Peyer's patch (tissue), 4 donors: ENCODE results near the gene PRKAB2. TPM values are rescaled to one million over a fixed set of nuclear protein-coding genes. Genes with fewer than 3 reads are reported as not detected.

Source experiments
- DNase-seq, 3 donors: peaks; one replicate each; pipeline ENCODE4 v3.0.0-alpha.2; 2017 to 2019
- H3K27ac ChIP-seq, 4 donors: fragments of 200-600 bp; sonication (generic); one replicate each; pipeline ENCODE4 v1.5.1; 2016 to 2019
- H3K27me3 ChIP-seq, 2 donors: fragments of 200-600 bp; sonication (generic); one replicate each; pipeline ENCODE4 v1.5.1; 2019
- H3K36me3 ChIP-seq, 3 donors: fragments of 200-600 bp; sonication (generic); one replicate each; pipeline ENCODE4 v1.5.1; 2016 to 2019
- H3K4me1 ChIP-seq, 4 donors: fragments of 200-600 bp; sonication (generic); one replicate each; pipeline ENCODE4 v1.5.1; 2016 to 2019
- H3K4me3 ChIP-seq, 4 donors: fragments of 200-600 bp; sonication (generic); 1 replicate in 3 of 4; 2 replicates in 1 of 4; pipeline ENCODE4 v1.5.1; 2016 to 2019; ENCODE audit warnings: mild to moderate bottlenecking in 1 of 4
- H3K9me3 ChIP-seq, 4 donors: fragments of 200-600 bp; sonication (generic); one replicate each; pipeline ENCODE4 v1.5.1; 2016 to 2019; ENCODE audit warnings: mild to moderate bottlenecking in 1 of 4
- POLR2A ChIP-seq, 2 donors: fragments of 450-650 bp; IDR thresholded peaks; one replicate each; pipeline ENCODE4 v1.5.1; 2017; ENCODE audit warnings: antibody characterized with exemption in 2 of 2, mild to moderate bottlenecking in 2 of 2, moderate library complexity in 2 of 2
- total RNA-seq, 4 donors: library from RNA; depleted of rRNA; stranded (reverse); fragments of >200 nt; gene quantifications; one replicate each; pipeline ENCODE4 v1.1.0, GENCODE V29; 2016
- TF ChIP-seq, protein P1 (sequence below), 6 experiments: fragments of 450-650 bp in 4 of 6; fragments of 200-600 bp in 2 of 6; sonication (generic) in 1 of 6; IDR thresholded peaks; one replicate each; pipeline ENCODE4 v1.5.1; 2017 to 2019; ENCODE audit warnings: antibody characterized with exemption in 6 of 6, mild to moderate bottlenecking in 3 of 6, moderate library complexity in 1 of 6

Gene PRKAB2
- total RNA-seq, 4 donors from 2014 or later: 9.9 to 45.5 (median 42.2) TPM

DNA sequence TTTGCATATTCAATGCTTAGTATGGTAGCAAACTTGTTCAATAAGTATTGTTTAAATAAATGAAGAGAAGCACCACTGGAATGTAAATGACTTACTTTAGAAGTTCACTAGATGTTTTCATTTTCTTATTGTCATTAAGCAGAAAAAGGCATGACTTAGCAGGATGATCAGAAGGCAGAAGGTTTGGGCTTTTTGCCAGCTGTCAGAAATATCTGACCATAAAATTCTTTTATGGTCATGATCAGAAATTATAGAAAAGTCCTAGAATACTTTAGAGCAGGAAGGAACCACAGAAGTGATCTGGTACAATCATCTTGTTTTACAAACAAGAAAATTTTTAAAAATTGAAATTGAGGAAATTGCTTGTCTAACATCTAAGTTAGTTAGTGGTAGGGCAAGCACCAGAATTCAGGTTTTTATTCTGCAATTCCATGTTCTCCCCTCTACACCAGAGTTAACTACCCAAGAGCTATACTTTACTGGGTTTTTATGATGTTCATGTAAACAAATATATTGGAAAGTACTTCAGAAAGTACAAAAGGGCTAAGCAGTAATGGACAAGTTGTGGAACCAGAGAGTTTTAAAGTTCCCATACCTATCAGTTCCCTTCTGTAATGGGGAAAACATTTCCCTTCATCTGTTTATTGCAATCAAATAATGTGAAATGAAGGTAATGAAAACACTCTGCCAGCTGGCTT is 42.7 kb upstream of the PRKAB2 start:
- no peaks in the 10 kb centered on the region for H3K9me3 ChIP-seq
- peak overlapping the region in 1 of 4 donors; percentile 0 for H3K27ac ChIP-seq
- no peak for DNase-seq
- no peaks in the 10 kb centered on the region for H3K27me3 ChIP-seq
- no peak overlapping the region for H3K4me3 ChIP-seq
- H3K4me1 ChIP-seq: peaks cover 0 to 37% (median 0%) of the 10 kb centered on the region in 4 donors
- TF ChIP-seq, protein P1, sequence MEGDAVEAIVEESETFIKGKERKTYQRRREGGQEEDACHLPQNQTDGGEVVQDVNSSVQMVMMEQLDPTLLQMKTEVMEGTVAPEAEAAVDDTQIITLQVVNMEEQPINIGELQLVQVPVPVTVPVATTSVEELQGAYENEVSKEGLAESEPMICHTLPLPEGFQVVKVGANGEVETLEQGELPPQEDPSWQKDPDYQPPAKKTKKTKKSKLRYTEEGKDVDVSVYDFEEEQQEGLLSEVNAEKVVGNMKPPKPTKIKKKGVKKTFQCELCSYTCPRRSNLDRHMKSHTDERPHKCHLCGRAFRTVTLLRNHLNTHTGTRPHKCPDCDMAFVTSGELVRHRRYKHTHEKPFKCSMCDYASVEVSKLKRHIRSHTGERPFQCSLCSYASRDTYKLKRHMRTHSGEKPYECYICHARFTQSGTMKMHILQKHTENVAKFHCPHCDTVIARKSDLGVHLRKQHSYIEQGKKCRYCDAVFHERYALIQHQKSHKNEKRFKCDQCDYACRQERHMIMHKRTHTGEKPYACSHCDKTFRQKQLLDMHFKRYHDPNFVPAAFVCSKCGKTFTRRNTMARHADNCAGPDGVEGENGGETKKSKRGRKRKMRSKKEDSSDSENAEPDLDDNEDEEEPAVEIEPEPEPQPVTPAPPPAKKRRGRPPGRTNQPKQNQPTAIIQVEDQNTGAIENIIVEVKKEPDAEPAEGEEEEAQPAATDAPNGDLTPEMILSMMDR (IDR thresholded peaks at IDR 0.05): no peak
- no peak for TF ChIP-seq POLR2A (IDR thresholded peaks at IDR 0.05)
- peaks cover 0 to 13% (median 0%) of the 10 kb centered on the region in 3 donors for H3K36me3 ChIP-seq

DNA sequence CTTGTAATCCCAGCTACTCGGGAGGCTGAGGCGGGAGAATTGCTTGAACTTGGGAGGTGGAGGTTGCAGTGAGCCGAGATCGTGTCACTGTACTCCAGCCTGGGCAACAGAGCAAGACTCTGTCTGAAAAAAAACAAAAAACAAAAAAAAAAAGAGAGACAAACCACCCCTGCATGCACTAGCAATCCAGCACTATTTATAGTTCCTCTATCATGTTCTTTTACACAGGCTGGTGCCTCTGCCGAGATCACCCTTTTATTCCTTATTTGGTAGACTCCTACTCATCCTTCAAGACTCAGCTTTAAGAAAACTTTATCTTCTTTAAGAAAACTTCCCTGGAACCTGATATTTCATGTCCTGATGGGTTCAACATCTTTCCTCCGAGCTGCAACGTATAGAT is 42.1 kb upstream of the PRKAB2 start:
- no peak for TF ChIP-seq POLR2A (IDR thresholded peaks at IDR 0.05)
- TF ChIP-seq, protein P1 (IDR thresholded peaks at IDR 0.05): no peak
- H3K4me1 ChIP-seq: peaks cover 0 to 37% (median 0%) of the 10 kb centered on the region in 4 donors

DNA sequence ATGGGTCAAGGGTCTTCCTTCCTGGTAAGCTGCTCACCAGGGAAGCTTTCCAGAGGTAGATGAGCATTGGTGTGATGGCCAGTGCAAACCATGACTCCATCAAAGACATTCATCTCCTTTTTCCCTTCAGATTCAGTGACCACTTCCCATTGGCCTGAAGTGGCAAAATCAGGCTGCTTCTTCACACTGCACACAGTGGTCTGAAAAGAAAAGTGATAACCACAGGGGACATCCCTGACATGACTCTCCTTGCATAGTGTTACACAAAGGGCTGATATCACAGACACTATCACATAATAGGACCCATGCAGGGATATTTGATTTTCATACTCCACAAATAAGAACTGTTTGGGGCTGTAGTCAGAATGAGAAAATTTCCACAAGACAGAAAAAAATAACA is 41.0 kb upstream of the PRKAB2 start:
- TF ChIP-seq, protein P1 (IDR thresholded peaks at IDR 0.05): no peak
- no peak for TF ChIP-seq POLR2A (IDR thresholded peaks at IDR 0.05)
- no peaks in the 10 kb centered on the region for H3K9me3 ChIP-seq
- H3K4me1 ChIP-seq: peaks cover 0 to 37% (median 0%) of the 10 kb centered on the region in 4 donors
- H3K36me3 ChIP-seq: peaks cover 0 to 13% (median 0%) of the 10 kb centered on the region in 3 donors
- no peak overlapping the region for H3K27ac ChIP-seq
- no peaks in the 10 kb centered on the region for H3K27me3 ChIP-seq
- H3K4me3 ChIP-seq: no peak overlapping the region
- no peak for DNase-seq

More for the DNA sequence above, 42.1 kb upstream of the PRKAB2 start:
- Histone ChIP-seq H3K36me3 (peaks cover 0 to 13% (median 0%) of the 10 kb centered on the region in 3 donors), H3K9me3 (no peaks in the 10 kb centered on the region), H3K4me3 (no peak overlapping the region), H3K27me3 (no peaks in the 10 kb centered on the region), H3K27ac (no peak overlapping the region)
- no peak for DNase-seq

DNA sequence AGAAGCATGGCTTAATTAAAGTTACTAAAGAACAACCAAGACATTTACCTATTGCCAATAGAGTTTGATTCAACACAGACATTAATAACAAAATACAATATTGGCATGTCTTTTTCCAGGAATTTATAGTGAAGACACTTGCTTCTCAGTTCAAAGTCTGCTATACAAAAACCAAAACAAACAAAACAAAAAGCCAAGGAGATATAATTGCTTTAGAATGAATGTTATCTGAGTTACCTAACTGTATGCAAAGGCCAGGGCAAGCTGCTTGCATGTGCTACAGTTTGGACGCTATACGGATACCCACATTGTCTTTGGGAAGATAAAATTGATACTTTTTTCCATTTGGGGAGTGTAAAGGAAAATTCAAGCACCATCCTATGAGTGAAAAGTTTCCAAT is 39.3 kb upstream of the PRKAB2 start:
- no peak overlapping the region for H3K27ac ChIP-seq
- peaks cover 0 to 37% (median 0%) of the 10 kb centered on the region in 4 donors for H3K4me1 ChIP-seq
- no peak overlapping the region for H3K4me3 ChIP-seq
- peaks cover 0 to 22% (median 0%) of the 10 kb centered on the region in 3 donors for H3K36me3 ChIP-seq
- H3K27me3 ChIP-seq: no peaks in the 10 kb centered on the region
- DNase-seq: no peak
- H3K9me3 ChIP-seq: no peaks in the 10 kb centered on the region
- TF ChIP-seq, protein P1 (IDR thresholded peaks at IDR 0.05): no peak
- TF ChIP-seq POLR2A (IDR thresholded peaks at IDR 0.05): no peak

DNA sequence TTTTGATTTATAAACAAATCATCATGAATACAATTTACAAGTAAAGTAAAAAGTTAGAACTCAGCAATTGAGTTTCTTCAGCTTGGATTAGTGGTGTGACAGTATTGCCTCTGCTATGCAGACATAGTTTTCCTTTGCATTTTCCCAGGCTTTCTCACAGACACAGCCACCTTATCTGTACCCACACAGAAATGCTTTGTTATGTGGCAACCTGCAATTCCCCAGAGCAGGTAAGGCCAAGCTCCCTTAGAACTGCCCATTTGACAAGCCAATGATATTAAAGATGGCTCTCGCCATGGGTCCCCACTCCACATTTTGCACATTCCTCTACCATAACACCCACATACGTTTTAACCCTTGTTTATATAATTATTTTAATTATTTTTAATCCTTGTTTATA is 38.7 kb upstream of the PRKAB2 start:
- H3K4me1 ChIP-seq: peaks cover 0 to 37% (median 0%) of the 10 kb centered on the region in 4 donors
- no peak for DNase-seq
- no peak overlapping the region for H3K4me3 ChIP-seq
- H3K27me3 ChIP-seq: no peaks in the 10 kb centered on the region
- no peak for TF ChIP-seq POLR2A (IDR thresholded peaks at IDR 0.05)
- TF ChIP-seq, protein P1 (IDR thresholded peaks at IDR 0.05): no peak
- H3K9me3 ChIP-seq: no peaks in the 10 kb centered on the region
- H3K27ac ChIP-seq: no peak overlapping the region
- H3K36me3 ChIP-seq: peaks cover 0 to 22% (median 0%) of the 10 kb centered on the region in 3 donors
